ENCODE results near the gene BACE2. TPM values are rescaled to one million over a fixed set of nuclear protein-coding genes. Genes with fewer than 3 reads are reported as not detected.

BACE2 gene
- total RNA-seq, 1 experiment from 2014 or later: not detected

- Histone ChIP-seq H3K27me3 (ENCODE audit: low read length) (no peaks in the 10 kb centered on the region), H3K79me2 (ENCODE audit: low read length) (no peaks in the 10 kb centered on the region), H3K4me1 (ENCODE audit: low read length) (no peaks in the 10 kb centered on the region), H3K4me2 (ENCODE audit: low read depth, low read length, poor library complexity, severe bottlenecking) (no peak overlapping the region), H3K9me3 (ENCODE audit: low read length) (no peaks in the 10 kb centered on the region), H3K36me3 (ENCODE audit: insufficient read depth, low read length) (no peaks in the 10 kb centered on the region), H2AFZ (ENCODE audit: low read length) (no peak overlapping the region), H3K9me2 (replicated peaks; ENCODE audit: insufficient read depth, low read length) (no peaks in the 10 kb centered on the region), H4K20me1 (ENCODE audit: insufficient read depth, low read depth, low read length) (no peaks in the 10 kb centered on the region), H3K4me3 (ENCODE audit: low read length) (no peak overlapping the region), H3K9ac (ENCODE audit: low read length) (no peak overlapping the region), H3K27ac (ENCODE audit: low read length) (no peak overlapping the region)
- DNase-seq: no peak
These were observed 26.9 kb upstream of the BACE2 start for GRCh38 chr21:41141031-41141457.

GRCh38 chr21:41142051-41142795 is 25.7 kb upstream of the BACE2 start:
- Histone ChIP-seq H3K36me3 (ENCODE audit: insufficient read depth, low read length) (no peaks in the 10 kb centered on the region), H3K9me2 (replicated peaks; ENCODE audit: insufficient read depth, low read length) (no peaks in the 10 kb centered on the region), H3K27ac (ENCODE audit: low read length) (no peak overlapping the region), H3K4me3 (ENCODE audit: low read length) (no peak overlapping the region), H3K4me1 (ENCODE audit: low read length) (no peaks in the 10 kb centered on the region), H3K4me2 (ENCODE audit: low read depth, low read length, poor library complexity, severe bottlenecking) (no peak overlapping the region), H3K9me3 (ENCODE audit: low read length) (no peaks in the 10 kb centered on the region), H3K9ac (ENCODE audit: low read length) (no peak overlapping the region), H3K79me2 (ENCODE audit: low read length) (no peaks in the 10 kb centered on the region), H4K20me1 (ENCODE audit: insufficient read depth, low read depth, low read length) (no peaks in the 10 kb centered on the region), H3K27me3 (ENCODE audit: low read length) (no peaks in the 10 kb centered on the region), H2AFZ (ENCODE audit: low read length) (no peak overlapping the region)
- DNase-seq: no peak

DNA sequence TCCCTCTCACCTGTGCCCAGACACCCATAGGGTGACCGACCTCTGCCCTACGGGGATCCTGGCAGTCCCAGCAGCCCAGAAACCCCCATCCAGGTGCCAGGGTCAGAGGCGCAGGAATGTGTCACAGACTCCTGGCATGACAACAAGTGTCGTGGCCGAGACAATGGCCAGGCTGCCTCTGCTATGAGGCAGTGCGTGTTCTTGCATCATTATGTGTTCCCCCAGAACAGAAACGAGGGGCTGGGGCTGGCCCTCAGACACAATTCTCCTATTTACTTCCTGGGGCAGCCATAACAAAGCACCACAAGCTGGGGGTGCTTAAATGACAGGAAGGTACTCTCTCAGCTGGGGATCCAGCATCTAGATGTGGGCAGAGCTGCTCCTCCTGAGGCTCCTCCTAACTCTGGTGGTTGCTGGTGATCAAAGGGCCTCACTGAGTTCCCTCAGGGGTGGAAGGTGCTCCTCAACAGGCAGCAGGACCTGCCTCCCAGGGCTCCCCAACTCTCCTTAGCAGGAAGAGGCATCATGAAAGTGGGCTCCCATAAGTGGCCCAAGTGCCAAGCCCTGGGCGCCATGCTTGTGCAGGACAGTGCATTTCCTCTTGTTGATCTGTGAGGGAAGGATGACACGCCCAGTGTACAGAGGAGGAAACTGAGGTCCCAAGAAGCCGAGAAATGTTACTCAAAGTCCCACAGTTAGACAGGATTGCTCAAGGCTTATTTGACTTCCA is 24.2 kb upstream of the BACE2 start:
- Histone ChIP-seq H4K20me1 (ENCODE audit: insufficient read depth, low read depth, low read length) (no peaks in the 10 kb centered on the region), H3K9me2 (replicated peaks; ENCODE audit: insufficient read depth, low read length) (no peaks in the 10 kb centered on the region), H3K79me2 (ENCODE audit: low read length) (no peaks in the 10 kb centered on the region), H3K9me3 (ENCODE audit: low read length) (no peaks in the 10 kb centered on the region), H2AFZ (ENCODE audit: low read length) (no peak overlapping the region), H3K4me2 (ENCODE audit: low read depth, low read length, poor library complexity, severe bottlenecking) (no peak overlapping the region), H3K27ac (ENCODE audit: low read length) (no peak overlapping the region), H3K9ac (ENCODE audit: low read length) (no peak overlapping the region), H3K4me1 (ENCODE audit: low read length) (no peaks in the 10 kb centered on the region), H3K36me3 (ENCODE audit: insufficient read depth, low read length) (no peaks in the 10 kb centered on the region), H3K27me3 (ENCODE audit: low read length) (no peaks in the 10 kb centered on the region), H3K4me3 (ENCODE audit: low read length) (no peak overlapping the region)
- DNase-seq: no peak

DNA sequence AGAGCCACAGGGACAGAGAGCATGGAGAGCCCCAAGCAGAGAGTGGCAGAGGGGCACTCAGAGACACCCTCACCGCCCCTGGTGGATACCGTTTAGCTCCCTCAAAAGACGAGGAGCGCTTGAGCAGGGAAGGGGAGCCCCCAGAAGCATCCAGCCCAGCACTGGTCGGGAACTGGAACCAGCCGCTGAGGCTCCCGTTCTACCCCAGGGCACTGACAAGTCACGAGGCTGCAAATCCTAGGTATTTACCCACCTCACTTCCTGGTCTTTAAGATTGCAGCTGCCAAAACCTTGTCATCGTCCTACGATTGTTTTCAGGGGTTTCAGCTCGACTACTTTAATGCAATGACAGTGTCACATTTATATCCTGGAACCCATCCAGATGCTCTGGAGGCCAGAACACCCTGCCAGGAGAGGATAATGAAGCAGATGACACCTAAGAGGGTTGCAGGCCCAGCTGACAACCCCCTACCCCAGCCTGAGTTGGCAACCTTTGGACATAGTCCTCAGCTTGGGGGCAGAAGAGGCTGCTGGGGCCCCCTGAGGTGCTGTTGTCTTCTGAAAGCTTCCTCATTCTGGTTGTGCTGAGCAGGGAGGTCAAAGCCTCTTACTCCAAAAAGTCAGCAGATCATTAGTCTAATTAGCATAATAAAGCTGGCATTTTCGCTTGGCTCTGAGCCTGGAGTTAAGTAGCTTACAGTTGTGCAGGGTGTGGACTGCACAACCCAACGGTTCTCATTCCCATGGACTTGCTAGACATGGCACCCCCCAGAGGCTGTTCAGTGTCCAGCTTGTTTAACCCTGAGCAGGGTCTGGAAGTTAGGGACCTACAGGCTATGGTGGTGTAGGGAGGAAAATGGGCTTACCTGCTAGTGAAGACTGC is 20.6 kb upstream of the BACE2 start:
- no peak overlapping the region for H2AFZ ChIP-seq (ENCODE audit: low read length)
- H3K4me3 ChIP-seq (ENCODE audit: low read length): no peak overlapping the region
- no peak overlapping the region for H3K27ac ChIP-seq (ENCODE audit: low read length)
- H4K20me1 ChIP-seq (ENCODE audit: insufficient read depth, low read depth, low read length): no peaks in the 10 kb centered on the region
- peaks cover 2% of the 10 kb centered on the region; the same call in 1 of the 2 replicates for H3K9me3 ChIP-seq (ENCODE audit: low read length)
- H3K27me3 ChIP-seq (ENCODE audit: low read length): no peaks in the 10 kb centered on the region
- no peak overlapping the region for H3K9ac ChIP-seq (ENCODE audit: low read length)
- no peaks in the 10 kb centered on the region for H3K36me3 ChIP-seq (ENCODE audit: insufficient read depth, low read length)
- H3K4me2 ChIP-seq (ENCODE audit: low read depth, low read length, poor library complexity, severe bottlenecking): no peak overlapping the region
- H3K4me1 ChIP-seq (ENCODE audit: low read length): no peaks in the 10 kb centered on the region
- DNase-seq: no peak
- no peaks in the 10 kb centered on the region for H3K9me2 ChIP-seq (replicated peaks; ENCODE audit: insufficient read depth, low read length)
- no peaks in the 10 kb centered on the region for H3K79me2 ChIP-seq (ENCODE audit: low read length)

DNA sequence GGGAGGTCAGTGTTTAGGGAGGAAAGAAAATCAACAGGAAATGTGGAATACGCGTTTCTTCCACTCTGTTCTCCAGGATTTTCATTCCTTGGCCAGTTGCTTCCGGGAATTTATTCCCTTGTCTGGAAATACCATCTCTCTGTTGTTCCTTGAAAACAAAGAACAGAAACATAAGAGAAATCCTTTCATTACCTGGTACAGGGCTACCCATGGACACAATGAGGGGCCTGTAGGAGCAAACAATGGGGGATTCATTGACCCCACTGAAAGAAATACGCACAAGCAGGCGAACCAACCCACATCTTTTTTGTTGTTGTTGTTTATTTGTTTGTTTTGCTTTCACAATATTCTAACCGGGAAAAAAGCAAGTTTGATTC is 20.0 kb upstream of the BACE2 start:
- no peak overlapping the region for H2AFZ ChIP-seq (ENCODE audit: low read length)
- no peak for DNase-seq
- H4K20me1 ChIP-seq (ENCODE audit: insufficient read depth, low read depth, low read length): no peaks in the 10 kb centered on the region
- no peak overlapping the region for H3K9ac ChIP-seq (ENCODE audit: low read length)
- no peak overlapping the region for H3K4me3 ChIP-seq (ENCODE audit: low read length)
- H3K9me2 ChIP-seq (replicated peaks; ENCODE audit: insufficient read depth, low read length): no peaks in the 10 kb centered on the region
- no peaks in the 10 kb centered on the region for H3K27me3 ChIP-seq (ENCODE audit: low read length)
- no peaks in the 10 kb centered on the region for H3K79me2 ChIP-seq (ENCODE audit: low read length)
- no peak overlapping the region for H3K4me2 ChIP-seq (ENCODE audit: low read depth, low read length, poor library complexity, severe bottlenecking)
- H3K9me3 ChIP-seq (ENCODE audit: low read length): peaks cover 2% of the 10 kb centered on the region; the same call in 1 of the 2 replicates
- H3K27ac ChIP-seq (ENCODE audit: low read length): no peak overlapping the region
- H3K4me1 ChIP-seq (ENCODE audit: low read length): no peaks in the 10 kb centered on the region
- no peaks in the 10 kb centered on the region for H3K36me3 ChIP-seq (ENCODE audit: insufficient read depth, low read length)

- Histone ChIP-seq H3K79me2 (ENCODE audit: low read length) (no peaks in the 10 kb centered on the region), H3K36me3 (ENCODE audit: insufficient read depth, low read length) (no peaks in the 10 kb centered on the region), H3K27ac (ENCODE audit: low read length) (no peak overlapping the region), H3K9me2 (replicated peaks; ENCODE audit: insufficient read depth, low read length) (no peaks in the 10 kb centered on the region), H3K9ac (ENCODE audit: low read length) (no peak overlapping the region), H3K4me3 (ENCODE audit: low read length) (no peak overlapping the region), H4K20me1 (ENCODE audit: insufficient read depth, low read depth, low read length) (no peaks in the 10 kb centered on the region), H2AFZ (ENCODE audit: low read length) (no peak overlapping the region), H3K27me3 (ENCODE audit: low read length) (no peaks in the 10 kb centered on the region), H3K4me1 (ENCODE audit: low read length) (no peaks in the 10 kb centered on the region), H3K9me3 (ENCODE audit: low read length) (peaks cover 2% of the 10 kb centered on the region; the same call in 1 of the 2 replicates), H3K4me2 (ENCODE audit: low read depth, low read length, poor library complexity, severe bottlenecking) (no peak overlapping the region)
- no peak for DNase-seq
These were observed 19.2 kb upstream of the BACE2 start for GRCh38 chr21:41148798-41149197.

GRCh38 chr21:41149199-41149598 is 18.8 kb upstream of the BACE2 start:
- peaks cover 2% of the 10 kb centered on the region; the same call in 1 of the 2 replicates for H3K9me3 ChIP-seq (ENCODE audit: low read length)
- no peaks in the 10 kb centered on the region for H3K79me2 ChIP-seq (ENCODE audit: low read length)
- no peaks in the 10 kb centered on the region for H3K9me2 ChIP-seq (replicated peaks; ENCODE audit: insufficient read depth, low read length)
- no peak overlapping the region for H3K4me3 ChIP-seq (ENCODE audit: low read length)
- no peak overlapping the region for H2AFZ ChIP-seq (ENCODE audit: low read length)
- H3K27ac ChIP-seq (ENCODE audit: low read length): no peak overlapping the region
- no peak for DNase-seq
- no peaks in the 10 kb centered on the region for H3K36me3 ChIP-seq (ENCODE audit: insufficient read depth, low read length)
- no peaks in the 10 kb centered on the region for H3K4me1 ChIP-seq (ENCODE audit: low read length)
- no peak overlapping the region for H3K9ac ChIP-seq (ENCODE audit: low read length)
- no peaks in the 10 kb centered on the region for H4K20me1 ChIP-seq (ENCODE audit: insufficient read depth, low read depth, low read length)
- H3K27me3 ChIP-seq (ENCODE audit: low read length): no peaks in the 10 kb centered on the region
- no peak overlapping the region for H3K4me2 ChIP-seq (ENCODE audit: low read depth, low read length, poor library complexity, severe bottlenecking)

- DNase-seq: no peak
- Histone ChIP-seq H3K4me1 (ENCODE audit: low read length) (no peaks in the 10 kb centered on the region), H3K27ac (ENCODE audit: low read length) (no peak overlapping the region), H3K27me3 (ENCODE audit: low read length) (no peaks in the 10 kb centered on the region), H3K4me3 (ENCODE audit: low read length) (no peak overlapping the region), H3K79me2 (ENCODE audit: low read length) (no peaks in the 10 kb centered on the region), H3K36me3 (ENCODE audit: insufficient read depth, low read length) (no peaks in the 10 kb centered on the region), H4K20me1 (ENCODE audit: insufficient read depth, low read depth, low read length) (no peaks in the 10 kb centered on the region), H3K4me2 (ENCODE audit: low read depth, low read length, poor library complexity, severe bottlenecking) (no peak overlapping the region), H3K9me3 (ENCODE audit: low read length) (peaks cover 2% of the 10 kb centered on the region; the same call in 1 of the 2 replicates), H3K9me2 (replicated peaks; ENCODE audit: insufficient read depth, low read length) (no peaks in the 10 kb centered on the region), H2AFZ (ENCODE audit: low read length) (no peak overlapping the region), H3K9ac (ENCODE audit: low read length) (no peak overlapping the region)
These were observed 15.8 kb upstream of the BACE2 start for GRCh38 chr21:41152147-41152546.

Data from Karpas-422 (cell line).